GM21447 (cell line): ENCODE measurements around the gene TNNI2.
"Not testable (repeated sequence)": the region's sequence is repeated elsewhere in the genome, so short reads cannot be mapped to it uniquely, and the experiment has no call there.

Experiments used
- ATAC-seq: cut with Tn5 transposase; IDR thresholded peaks from one replicate; pipeline ENCODE4 v1.9.1; 2021; ENCODE audit not compliant: unreplicated experiment

Gene TNNI2

DNA sequence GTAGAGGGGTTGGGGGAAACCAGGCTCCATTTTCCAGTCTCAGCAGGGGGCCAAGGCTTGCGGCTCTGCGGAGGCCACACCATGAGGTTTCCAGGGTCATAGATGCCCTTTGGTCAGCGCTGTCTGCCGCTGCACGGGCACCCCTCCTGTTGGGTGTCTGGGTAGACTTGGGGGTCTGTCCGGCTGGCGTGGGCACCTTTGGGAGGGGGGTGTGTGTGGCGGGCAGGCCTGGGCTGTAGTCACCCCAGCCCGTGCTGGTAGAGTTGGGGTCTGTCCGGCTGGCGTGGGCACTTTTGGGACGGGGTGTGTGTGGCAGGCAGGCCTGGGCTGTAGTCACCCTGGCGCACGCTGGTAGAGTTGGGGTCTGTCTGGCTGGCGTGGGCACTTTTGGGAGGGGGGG, 32.8 kb downstream of the TNNI2 start:
- ATAC-seq = no peak

DNA sequence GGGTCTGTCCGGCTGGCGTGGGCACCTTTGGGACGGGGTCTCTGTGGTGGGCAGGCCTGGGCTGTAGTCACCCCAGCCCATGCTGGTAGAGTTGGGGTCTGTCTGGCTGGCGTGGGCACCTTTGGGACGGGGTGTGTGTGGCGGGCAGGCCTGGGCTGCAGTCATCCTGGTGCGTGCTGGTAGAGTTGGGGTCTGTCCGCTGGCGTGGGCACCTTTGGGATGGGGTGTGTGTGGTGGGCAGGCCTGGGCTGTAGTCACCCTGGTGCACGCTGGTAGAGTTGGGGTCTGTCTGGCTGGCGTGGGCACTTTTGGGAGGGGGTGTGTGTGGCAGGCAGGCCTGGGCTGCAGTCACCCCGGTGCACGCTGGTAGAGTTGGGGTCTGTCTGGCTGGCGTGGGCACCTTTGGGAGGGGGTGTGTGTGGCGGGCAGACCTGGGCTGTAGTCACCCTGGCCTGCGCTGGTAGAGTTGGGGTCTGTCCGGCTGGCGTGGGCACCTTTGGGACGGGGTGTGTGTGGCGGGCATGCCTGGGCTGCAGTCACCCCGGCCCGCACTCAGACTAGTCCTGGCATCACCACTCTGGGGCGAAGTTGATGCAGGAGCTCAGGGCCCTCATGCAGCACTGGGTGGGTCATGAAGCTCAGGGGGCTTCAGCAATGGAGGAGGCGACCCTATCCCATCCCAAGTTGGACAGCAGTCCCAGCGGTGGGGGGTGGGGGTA, 33.6 kb downstream of the TNNI2 start:
- no peak for ATAC-seq

DNA sequence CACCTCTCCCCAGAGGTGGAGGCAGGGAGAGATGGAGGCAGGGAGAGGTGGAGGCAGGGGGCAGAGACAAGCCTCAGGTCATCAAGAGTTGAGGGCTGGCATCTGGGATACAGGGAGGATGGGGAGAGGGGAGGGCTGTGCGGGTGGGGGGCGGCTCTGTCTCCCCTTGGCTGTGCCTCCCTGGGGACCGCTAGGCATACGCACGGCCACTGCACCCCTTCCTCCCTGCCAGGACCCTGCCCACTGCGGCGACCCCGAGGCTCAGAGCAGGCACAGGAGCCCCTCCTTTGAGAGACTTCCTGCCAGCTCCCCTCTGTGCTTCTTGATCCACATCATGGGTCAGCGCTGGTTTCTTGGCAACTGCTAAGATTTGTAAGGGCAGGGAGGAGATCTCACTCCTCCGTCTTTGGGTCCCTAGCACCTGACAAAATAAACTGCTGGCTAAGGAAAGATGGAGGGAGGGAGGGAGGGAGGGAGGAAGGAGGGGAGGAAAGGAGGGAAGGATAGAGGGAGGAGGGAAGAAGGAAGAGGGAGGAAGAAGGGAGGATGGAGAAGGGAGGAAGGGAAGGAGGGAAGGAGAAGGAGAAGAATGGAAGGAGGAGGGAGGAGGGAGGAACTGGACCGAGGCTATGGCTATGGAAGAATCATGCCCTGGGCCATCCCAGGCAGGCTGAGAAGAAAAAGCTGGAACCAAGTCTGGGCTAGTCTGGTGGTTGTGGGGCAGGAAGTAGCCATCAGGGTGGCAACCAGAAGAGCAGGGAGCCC, 34.4 kb downstream of the TNNI2 start:
- ATAC-seq = no peak

DNA sequence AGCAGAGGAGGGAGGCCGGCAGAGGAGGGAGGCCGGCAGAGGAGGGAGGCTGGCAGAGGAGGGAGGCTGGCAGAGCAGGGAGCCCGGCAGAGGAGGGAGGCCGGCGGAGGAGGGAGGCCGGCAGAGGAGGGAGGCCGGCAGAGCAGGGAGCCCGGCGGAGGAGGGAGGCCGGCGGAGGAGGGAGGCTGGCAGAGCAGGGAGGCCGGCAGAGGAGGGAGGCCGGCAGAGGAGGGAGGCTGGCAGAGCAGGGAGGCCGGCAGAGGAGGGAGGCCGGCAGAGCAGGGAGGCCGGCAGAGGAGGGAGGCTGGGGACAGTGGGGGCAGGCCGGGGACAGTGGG, 35.0 kb downstream of the TNNI2 start:
- ATAC-seq = not testable (repeated sequence)

DNA sequence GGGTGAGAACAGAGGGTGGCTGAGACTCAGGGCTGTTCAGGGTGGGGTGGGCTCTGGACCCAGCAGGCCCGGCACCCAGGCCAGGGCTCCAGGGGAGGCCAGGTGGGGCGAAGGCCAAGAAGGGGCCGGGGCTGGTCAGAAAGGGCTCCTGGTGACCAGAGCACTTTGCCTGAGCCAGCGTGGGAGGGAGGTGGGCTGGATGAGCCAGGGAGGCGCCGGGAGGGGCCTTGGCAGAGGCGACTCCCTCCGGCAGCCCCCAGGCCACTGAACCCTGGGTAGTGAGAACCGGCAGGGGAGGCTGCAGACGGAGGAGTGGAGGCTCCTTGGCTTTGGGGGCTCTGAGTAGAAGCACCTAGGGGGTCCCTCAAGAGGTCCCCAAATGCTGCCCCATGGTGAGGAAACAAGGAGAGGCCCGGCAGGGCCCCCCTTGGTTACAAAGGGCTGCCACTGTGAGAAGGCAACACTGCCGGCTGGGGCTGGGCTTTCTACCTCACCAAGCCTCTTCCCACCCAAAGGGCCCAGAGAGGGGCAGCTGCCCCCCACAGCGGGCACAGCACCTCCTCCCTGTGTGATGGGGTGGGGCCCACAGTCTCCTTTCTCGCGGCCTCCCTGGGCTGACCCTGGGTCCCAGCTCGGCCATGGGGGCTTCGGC, 35.8 kb downstream of the TNNI2 start:
- ATAC-seq = not testable (repeated sequence)

- ATAC-seq = no peak
Observed at GRCh38 chr11:1875093-1875850, 36.5 kb downstream of the TNNI2 start.

GRCh38 chr11:1875851-1876301, 37.1 kb downstream of the TNNI2 start:
- not testable (repeated sequence) for ATAC-seq

- ATAC-seq = no peak
Observed at GRCh38 chr11:1876361-1877063, 37.7 kb downstream of the TNNI2 start.

GRCh38 chr11:1877211-1878136, 38.7 kb downstream of the TNNI2 start:
- no peak for ATAC-seq

- ATAC-seq = no peak
Observed at GRCh38 chr11:1878137-1879031, 39.6 kb downstream of the TNNI2 start.

DNA sequence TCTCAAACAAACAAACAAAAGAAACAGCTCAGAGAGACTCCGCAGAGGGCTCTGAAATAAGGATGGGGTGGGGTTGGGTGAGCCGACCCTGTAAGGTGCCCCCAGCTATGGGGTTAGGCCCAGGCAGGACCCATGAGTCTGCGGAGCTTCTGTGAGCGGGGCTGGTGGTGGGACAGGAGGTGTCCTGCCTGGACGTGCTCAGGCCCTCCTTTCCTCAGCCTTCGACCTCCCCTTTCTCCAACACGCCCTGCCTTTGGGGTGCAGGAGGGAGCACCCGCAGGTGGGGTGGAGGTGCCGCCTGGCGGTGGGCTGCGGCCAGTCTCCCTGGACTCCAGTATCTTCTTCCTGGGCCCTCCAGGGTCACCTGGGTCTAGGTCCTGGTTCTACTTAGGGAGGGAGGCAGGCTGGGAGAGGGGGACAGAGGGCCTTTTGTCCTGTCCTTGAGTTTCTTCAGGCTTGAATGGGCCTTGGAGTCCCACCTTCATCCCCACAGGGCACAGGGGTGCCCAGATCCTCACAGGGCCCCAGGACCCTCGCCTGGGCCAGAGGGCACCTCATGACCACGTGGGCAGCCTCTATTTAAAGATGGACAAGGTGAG, 40.7 kb downstream of the TNNI2 start:
- ATAC-seq = no peak

DNA sequence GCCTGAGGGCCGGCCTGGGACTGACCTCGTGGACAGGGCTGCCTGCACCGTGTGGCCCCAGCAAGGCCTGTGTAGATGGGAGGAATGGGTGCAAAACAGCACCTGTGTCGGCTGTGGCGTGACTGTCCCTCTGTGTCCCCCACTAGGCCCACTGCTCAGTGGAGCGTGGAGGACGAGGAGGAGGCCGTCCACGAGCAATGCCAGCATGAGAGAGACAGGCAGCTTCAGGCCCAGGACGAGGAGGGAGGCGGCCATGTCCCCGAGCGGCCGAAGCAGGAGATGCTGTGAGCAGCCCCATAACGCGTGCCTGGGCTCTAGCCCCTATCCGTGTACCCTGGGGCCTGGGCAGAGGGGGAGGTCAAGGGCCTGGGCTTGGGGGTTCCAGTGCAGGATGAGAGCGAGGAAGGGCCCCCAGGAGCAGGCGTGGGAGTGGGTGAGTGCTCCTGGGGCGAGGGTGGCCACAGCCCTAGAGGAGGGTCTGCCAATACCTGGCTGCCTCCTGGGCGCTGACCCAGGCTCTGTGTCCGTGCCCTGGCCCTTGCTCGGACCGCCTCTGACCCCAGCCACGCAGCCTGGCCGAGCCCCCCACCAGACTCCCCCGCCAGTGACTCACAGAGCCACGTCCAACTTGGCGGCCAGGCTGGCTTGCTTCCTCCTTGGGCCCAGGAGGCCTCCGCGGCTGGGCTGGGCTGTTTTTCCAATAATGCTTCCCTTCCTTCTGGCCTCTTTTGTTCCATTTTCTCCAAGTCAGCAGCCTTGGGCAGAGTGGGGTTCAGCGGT, 41.4 kb downstream of the TNNI2 start:
- ATAC-seq = no peak

GRCh38 chr11:1880746-1881441, 42.1 kb downstream of the TNNI2 start:
- ATAC-seq = no peak

GRCh38 chr11:1881442-1882264, 42.9 kb downstream of the TNNI2 start:
- no peak for ATAC-seq

DNA sequence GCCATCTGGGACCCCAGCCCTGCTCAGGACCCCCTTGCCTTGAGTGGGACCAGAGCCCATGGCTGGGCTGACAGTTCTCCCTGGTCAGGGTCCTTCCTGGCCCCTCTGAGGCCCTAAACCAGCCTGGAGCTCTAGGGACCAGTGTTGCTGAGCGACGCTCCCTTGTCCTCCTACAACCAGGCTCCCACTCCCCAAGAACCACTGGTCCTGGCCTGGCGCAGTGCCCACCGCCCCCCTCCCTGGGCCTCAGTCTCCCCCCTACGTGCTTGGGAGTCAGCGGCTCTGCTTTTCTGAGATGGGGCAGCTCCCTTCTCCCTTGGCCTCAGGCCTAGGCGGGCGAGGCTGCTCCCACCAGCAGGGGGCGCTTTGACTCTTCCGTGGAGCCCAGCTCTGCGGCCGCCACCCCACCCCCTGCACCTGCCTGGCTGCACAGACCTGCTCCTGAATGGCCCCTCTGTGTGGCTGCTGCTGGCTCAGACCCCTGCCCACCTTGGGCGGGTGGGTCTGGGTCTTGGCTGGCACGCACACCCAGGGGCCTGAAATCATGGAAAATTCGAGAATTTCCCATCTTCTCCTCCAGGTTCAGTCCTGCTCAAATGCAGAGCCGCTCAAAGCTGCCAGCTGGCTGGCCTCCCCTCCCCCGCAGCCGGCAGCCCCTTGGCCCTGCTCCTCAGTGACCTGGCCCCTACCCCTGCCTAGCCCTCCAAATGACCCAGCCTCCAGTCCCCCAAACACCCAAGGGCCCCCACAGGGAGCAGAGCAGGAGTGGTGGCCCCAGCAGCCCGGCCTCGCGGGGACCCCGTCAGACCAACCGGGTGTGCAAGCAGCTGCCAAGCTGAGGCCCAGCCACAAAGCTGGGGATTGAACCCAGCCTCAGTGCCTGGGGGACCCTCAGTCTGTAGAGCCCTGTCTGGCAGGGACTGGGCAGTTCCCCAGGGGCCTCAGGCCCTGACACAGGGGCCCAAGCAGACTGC, 43.8 kb downstream of the TNNI2 start:
- ATAC-seq = no peak
